Activated CD8-positive, alpha-beta T cell treated with anti-CD3 and anti-CD28 coated beads for 36 hours (primary cell): ENCODE measurements around the gene FGF11. TPM values are rescaled to one million over a fixed set of nuclear protein-coding genes. Genes with fewer than 3 reads are reported as not detected.

Experiments used
- ATAC-seq: fragments of 200-7000 bp; cut with Tn5 transposase; one replicate; pipeline ENCODE4 v1.10.0; 2021; ENCODE audit warnings: mild to moderate bottlenecking, moderate library complexity
- CTCF ChIA-PET: fragments of 350-600 bp; sonication (Branson Sonifier 250); formaldehyde crosslinking; loops from one replicate; lab custom pipeline; 2021; ENCODE audit warnings: antibody characterized with exemption; lab: Charles Lee
- POLR2A ChIA-PET: fragments of 350-600 bp; sonication (Branson Sonifier 250); formaldehyde crosslinking; loops from one replicate; lab custom pipeline; 2021; ENCODE audit warnings: antibody characterized with exemption; lab: Charles Lee
- DNase-seq: peaks from one replicate; pipeline ENCODE4 v3.0.0-alpha.2; 2020
- H3K27ac Mint-ChIP-seq: one replicate; pipeline ENCODE4 v1.8.0; 2021; ENCODE audit warnings: mild to moderate bottlenecking, mixed read lengths
- H3K27me3 Mint-ChIP-seq: one replicate; pipeline ENCODE4 v1.8.0; 2021; ENCODE audit warnings: mixed read lengths
- H3K36me3 Mint-ChIP-seq: one replicate; pipeline ENCODE4 v1.8.0; 2021; ENCODE audit warnings: low read depth, mixed read lengths
- H3K4me1 Mint-ChIP-seq: one replicate; pipeline ENCODE4 v1.8.0; 2021; ENCODE audit warnings: low read depth, mixed read lengths
- H3K4me3 Mint-ChIP-seq: one replicate; pipeline ENCODE4 v1.8.0; 2021; ENCODE audit warnings: mild to moderate bottlenecking, moderate library complexity, mixed read lengths
- H3K9me3 Mint-ChIP-seq: one replicate; pipeline ENCODE4 v1.8.0; 2021; ENCODE audit warnings: mixed read lengths
- intact Hi-C: fragments of 100-400 bp; cut with micrococcal nuclease; formaldehyde crosslinking; loops from one replicate; pipeline ENCODE4 v1.10.0; 2022
- total RNA-seq, 2 experiments: library from RNA; stranded (reverse); gene quantifications; one replicate each; pipeline ENCODE4 v1.2.3, GENCODE V29; 2021
- TF ChIP-seq, protein P1 (sequence below): fragments of 200-600 bp; IDR thresholded peaks from one replicate; pipeline ENCODE4 v1.8.0; 2022; ENCODE audit warnings: antibody characterized with exemption, mild to moderate bottlenecking

FGF11 gene
- total RNA-seq, 2 experiments from 2014 or later, result 16.5 to 16.6 TPM

DNA sequence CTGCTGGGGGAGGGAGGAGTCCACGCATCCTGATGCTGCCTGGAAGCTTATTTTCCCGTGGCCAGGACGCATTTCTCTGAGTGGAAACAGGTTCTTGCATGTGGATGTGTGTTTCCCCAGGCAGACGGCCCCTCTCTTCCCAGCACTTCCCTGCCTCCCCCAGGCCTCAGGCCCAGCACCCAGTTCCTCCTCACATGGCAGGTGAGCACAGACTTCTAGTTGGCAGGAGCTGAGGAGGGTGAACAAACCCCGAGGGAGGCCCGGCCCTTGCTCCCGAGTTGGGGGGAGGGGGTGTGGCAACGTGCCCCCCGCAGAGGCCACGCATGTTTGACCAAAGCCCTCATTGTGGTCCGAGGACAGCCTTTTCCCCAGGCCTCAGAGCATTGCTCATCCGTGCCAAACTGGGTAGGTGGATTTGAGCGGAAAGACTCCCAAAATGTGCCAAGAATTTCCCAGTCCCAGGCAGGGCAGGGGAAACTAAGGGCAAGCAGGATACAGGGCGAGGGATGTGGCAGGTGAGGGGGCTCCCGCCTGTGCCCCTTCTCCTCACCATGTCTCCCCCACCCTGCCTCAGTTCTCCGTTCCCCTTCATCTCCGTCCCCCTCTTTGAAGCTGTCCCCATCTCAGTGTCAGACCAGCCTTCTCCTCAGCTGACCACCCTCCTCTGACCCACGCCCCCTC is 20.7 kb upstream of the FGF11 start:
- ATAC-seq (no peak), DNase-seq (no peak)
- H3K4me1 Mint-ChIP-seq, result no peaks in the 10 kb centered on the region
- H3K27me3 Mint-ChIP-seq, result no peaks in the 10 kb centered on the region
- intact Hi-C loops, result no loop called here
- H3K9me3 Mint-ChIP-seq, result no peaks in the 10 kb centered on the region
- ChIA-PET POLR2A (interaction anchor here (1.0 to 2.5 kb wide), 2 partner anchors 10 to 66 kb away, joined by 3 to 8 read pairs; partner anchors contain the start of gene POLR2A), CTCF (no interaction called here)
- no peaks in the 10 kb centered on the region for H3K36me3 Mint-ChIP-seq
- no peak overlapping the region for H3K4me3 Mint-ChIP-seq
- TF ChIP-seq, protein P1, sequence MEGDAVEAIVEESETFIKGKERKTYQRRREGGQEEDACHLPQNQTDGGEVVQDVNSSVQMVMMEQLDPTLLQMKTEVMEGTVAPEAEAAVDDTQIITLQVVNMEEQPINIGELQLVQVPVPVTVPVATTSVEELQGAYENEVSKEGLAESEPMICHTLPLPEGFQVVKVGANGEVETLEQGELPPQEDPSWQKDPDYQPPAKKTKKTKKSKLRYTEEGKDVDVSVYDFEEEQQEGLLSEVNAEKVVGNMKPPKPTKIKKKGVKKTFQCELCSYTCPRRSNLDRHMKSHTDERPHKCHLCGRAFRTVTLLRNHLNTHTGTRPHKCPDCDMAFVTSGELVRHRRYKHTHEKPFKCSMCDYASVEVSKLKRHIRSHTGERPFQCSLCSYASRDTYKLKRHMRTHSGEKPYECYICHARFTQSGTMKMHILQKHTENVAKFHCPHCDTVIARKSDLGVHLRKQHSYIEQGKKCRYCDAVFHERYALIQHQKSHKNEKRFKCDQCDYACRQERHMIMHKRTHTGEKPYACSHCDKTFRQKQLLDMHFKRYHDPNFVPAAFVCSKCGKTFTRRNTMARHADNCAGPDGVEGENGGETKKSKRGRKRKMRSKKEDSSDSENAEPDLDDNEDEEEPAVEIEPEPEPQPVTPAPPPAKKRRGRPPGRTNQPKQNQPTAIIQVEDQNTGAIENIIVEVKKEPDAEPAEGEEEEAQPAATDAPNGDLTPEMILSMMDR, result no peak
- no peak overlapping the region for H3K27ac Mint-ChIP-seq

DNA sequence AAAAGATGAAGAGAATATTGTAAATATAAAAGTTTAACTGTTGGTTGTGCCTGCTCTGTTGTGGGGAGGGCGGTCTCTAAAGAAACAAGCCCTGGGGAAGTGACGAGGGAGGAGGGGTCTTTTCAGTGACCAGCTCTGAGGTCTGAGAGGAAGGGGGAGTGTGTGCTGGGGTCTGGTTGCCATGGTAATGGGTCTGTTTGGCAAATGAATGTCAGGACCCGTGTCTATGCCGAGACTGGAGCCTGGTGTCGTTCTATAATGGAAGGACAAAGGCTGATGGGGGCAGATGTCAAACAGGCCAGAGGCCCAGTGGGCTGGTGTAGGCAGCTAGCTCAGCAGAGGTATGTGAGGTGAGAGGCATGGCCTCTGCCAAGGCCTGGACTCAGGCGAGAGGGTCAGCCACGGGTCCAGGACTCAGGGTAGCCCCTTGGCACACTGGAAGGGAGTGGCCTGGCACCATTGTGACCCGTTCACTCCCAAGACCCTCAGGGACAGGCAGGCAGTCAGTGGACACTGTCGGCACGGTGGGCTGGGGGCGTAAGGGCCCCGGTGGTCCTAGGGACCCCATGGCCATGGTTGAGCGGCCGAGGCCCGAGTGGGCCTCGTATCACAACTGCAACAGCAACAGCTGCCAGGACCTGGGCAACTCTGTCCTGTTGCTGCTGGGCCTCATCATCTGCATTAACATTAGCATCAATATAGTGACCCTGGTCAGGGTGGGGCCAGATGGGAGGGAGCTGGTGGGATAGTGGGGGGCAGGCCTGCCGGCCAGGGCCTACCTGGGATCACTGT is 19.3 kb upstream of the FGF11 start, which contains the start of gene SPEM1:
SPEM1 (plus strand) TSS at position 506 of the 792 bp plus-strand sequence; CDS start at position 567, 61 bp downstream.
- no peak within 1 kb of the TSS for H3K27ac Mint-ChIP-seq
- CTCF ChIA-PET, result no interaction called here
- no peak for ATAC-seq
- DNase-seq, result no peak
- H3K36me3 Mint-ChIP-seq, result no peaks in the 10 kb centered on the region
- TF ChIP-seq, protein P1, result no peak
- no peak within 1 kb of the TSS for H3K4me3 Mint-ChIP-seq
- POLR2A ChIA-PET, result interaction anchor here (2.5 kb wide), 1 partner anchor 65 kb away, joined by 8 read pairs; the partner anchor contains the start of gene POLR2A
- H3K9me3 Mint-ChIP-seq, result no peaks in the 10 kb centered on the region
- intact Hi-C loops, result no loop called here
- no peaks in the 10 kb centered on the region for H3K27me3 Mint-ChIP-seq
- H3K4me1 Mint-ChIP-seq, result no peaks in the 10 kb centered on the region

DNA sequence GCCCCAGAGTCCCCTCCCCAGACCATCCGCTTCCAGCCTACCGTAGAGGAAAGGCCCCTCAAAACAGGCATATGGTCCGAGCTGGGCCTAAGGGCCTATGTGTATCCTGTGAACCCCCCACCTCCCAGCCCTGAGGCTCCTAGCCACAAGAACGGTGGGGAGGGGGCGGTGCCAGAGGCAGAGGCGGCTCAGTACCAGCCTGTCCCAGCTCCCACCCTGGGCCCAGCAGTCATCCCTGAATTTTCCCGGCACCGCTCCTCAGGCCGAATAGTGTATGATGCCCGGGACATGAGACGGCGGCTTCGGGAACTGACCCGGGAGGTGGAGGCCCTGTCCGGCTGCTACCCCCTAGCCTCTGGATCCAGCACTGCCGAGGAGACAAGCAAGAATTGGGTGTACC is 18.1 kb upstream of the FGF11 start:
- POLR2A ChIA-PET, result interaction anchor here (2.5 kb wide), 1 partner anchor 64 kb away, joined by 8 read pairs; the partner anchor contains the start of gene POLR2A
- no peaks in the 10 kb centered on the region for H3K27me3 Mint-ChIP-seq
- H3K4me1 Mint-ChIP-seq, result no peaks in the 10 kb centered on the region
- TF ChIP-seq, protein P1, result no peak
- DNase-seq (no peak), ATAC-seq (no peak)
- no peak overlapping the region for H3K4me3 Mint-ChIP-seq
- H3K36me3 Mint-ChIP-seq, result no peaks in the 10 kb centered on the region
- intact Hi-C loops, result no loop called here
- CTCF ChIA-PET, result no interaction called here
- no peaks in the 10 kb centered on the region for H3K9me3 Mint-ChIP-seq
- no peak overlapping the region for H3K27ac Mint-ChIP-seq

DNA sequence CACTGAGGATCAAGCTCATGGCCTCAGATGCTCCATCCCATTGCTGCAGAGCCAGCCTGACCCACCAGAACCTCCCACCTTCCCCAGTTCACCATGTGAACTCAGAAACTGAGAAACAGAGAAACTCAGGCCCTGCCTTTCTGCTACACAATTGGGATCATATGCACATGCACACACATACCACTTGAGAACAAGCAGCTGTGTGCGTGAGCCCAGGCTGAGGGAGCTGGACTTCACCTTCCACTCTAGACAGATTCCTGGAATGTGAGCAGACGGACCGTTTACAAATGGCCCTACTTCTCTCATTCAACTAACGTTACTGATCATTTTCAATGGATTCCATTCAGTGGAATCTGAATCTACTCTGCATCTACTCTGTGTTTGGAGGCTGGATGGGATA is 15.6 kb upstream of the FGF11 start:
- DNase-seq (no peak), ATAC-seq (no peak)
- ChIA-PET CTCF (interaction anchor here (0.7 to 1.0 kb wide), 2 partner anchors 13 to 128 kb away, joined by 3 read pairs; no protein-coding TSS in a partner anchor), POLR2A (interaction anchor here (0.8 kb wide), 1 partner anchor 61 kb away, joined by 3 read pairs; no protein-coding TSS in a partner anchor)
- intact Hi-C loops, result no loop called here
- H3K4me3 Mint-ChIP-seq, result no peak overlapping the region
- H3K9me3 Mint-ChIP-seq, result no peaks in the 10 kb centered on the region
- H3K36me3 Mint-ChIP-seq, result no peaks in the 10 kb centered on the region
- TF ChIP-seq, protein P1, result no peak
- H3K27ac Mint-ChIP-seq, result no peak overlapping the region
- H3K27me3 Mint-ChIP-seq, result no peaks in the 10 kb centered on the region
- no peaks in the 10 kb centered on the region for H3K4me1 Mint-ChIP-seq
